ENCODE data around the gene RRAD. TPM values are rescaled to one million over a fixed set of nuclear protein-coding genes. Genes with fewer than 3 reads are reported as not detected.

The RRAD gene
- total and polyA plus RNA-seq, 4 experiments from 2014 or later: 0.29 to 0.58 TPM; not detected in 2

GRCh38 chr16:66872943-66873684 is 52.2 kb downstream of the RRAD start:
- Histone ChIP-seq H3K9me3 (ENCODE audit: control insufficient read depth in 1 of 2, low read length in 2 of 2) (no peaks in the 10 kb centered on the region), H3K4me3 (ENCODE audit: low read length in 2 of 2) (peak overlapping the region in 1 of 2 donors; percentile 52), H3K27me3 (ENCODE audit: insufficient read depth, low read length) (no peaks in the 10 kb centered on the region), H3K4me1 (ENCODE audit: insufficient read depth, low read length) (peaks cover 22% of the 10 kb centered on the region), H3K36me3 (ENCODE audit: insufficient read depth, low read length) (no peaks in the 10 kb centered on the region), H3K27ac (ENCODE audit: low read depth, low read length) (peak overlapping the region; percentile 36)
- intact Hi-C loops (cut with micrococcal nuclease): loop anchor here (2.0 kb wide), 4 partner anchors 42 to 320 kb away; partner anchors contain the start of genes CES2, CIAO2B, CKLF and NAE1
- peaks cover 18 to 37% (median 23%) of the 10 kb centered on the region in 4 donors for H3K4me1 Mint-ChIP-seq
- CTCF ChIA-PET (ENCODE audit: partially characterized antibody): interaction anchor here (0.6 to 3.7 kb wide), 18 partner anchors 9 to 515 kb away, joined by 3 to 32 read pairs (median 5); partner anchors contain the start of gene NAE1
- no peaks in the 10 kb centered on the region for H3K9me3 Mint-ChIP-seq
- H3K27ac Mint-ChIP-seq: peak overlapping the region; percentile 75 to 95 (median 86)
- no peaks in the 10 kb centered on the region for H3K36me3 Mint-ChIP-seq
- POLR2A ChIA-PET (ENCODE audit: partially characterized antibody): interaction anchor here (0.9 to 1.5 kb wide), 8 partner anchors 10 to 321 kb away, joined by 3 to 15 read pairs (median 3); partner anchors contain the start of genes CKLF, DYNC1LI2 and NAE1
- H3K4me3 Mint-ChIP-seq: peak overlapping the region; percentile 61 to 90 (median 82)
- no peaks in the 10 kb centered on the region for H3K27me3 Mint-ChIP-seq
- peak; percentile 80 to 94 (median 82) for DNase-seq

GRCh38 chr16:66872559-66872942 is 52.8 kb downstream of the RRAD start:
- ChIA-PET CTCF (ENCODE audit: partially characterized antibody) (interaction anchor here (0.7 to 3.7 kb wide), 16 partner anchors 9 to 514 kb away, joined by 3 to 32 read pairs (median 6); partner anchors contain the start of gene NAE1), POLR2A (ENCODE audit: partially characterized antibody) (interaction anchor here (0.9 to 1.5 kb wide), 8 partner anchors 10 to 321 kb away, joined by 3 to 15 read pairs (median 3); partner anchors contain the start of genes CKLF, DYNC1LI2 and NAE1)
- Mint-ChIP-seq H3K4me1 (peaks cover 19 to 39% (median 23%) of the 10 kb centered on the region in 4 donors), H3K27ac (peak overlapping the region in 6 of 7 donors; percentile 75 to 95 (median 86)), H3K4me3 (peak overlapping the region; percentile 61 to 90 (median 82)), H3K9me3 (no peaks in the 10 kb centered on the region), H3K27me3 (no peaks in the 10 kb centered on the region), H3K36me3 (no peaks in the 10 kb centered on the region)
- Histone ChIP-seq H3K9me3 (ENCODE audit: control insufficient read depth in 1 of 2, low read length in 2 of 2) (no peaks in the 10 kb centered on the region), H3K36me3 (ENCODE audit: insufficient read depth, low read length) (no peaks in the 10 kb centered on the region), H3K27me3 (ENCODE audit: insufficient read depth, low read length) (no peaks in the 10 kb centered on the region), H3K4me1 (ENCODE audit: insufficient read depth, low read length) (peaks cover 27% of the 10 kb centered on the region), H3K4me3 (ENCODE audit: low read length in 2 of 2) (peak overlapping the region in 1 of 2 donors; percentile 52), H3K27ac (ENCODE audit: low read depth, low read length) (peak overlapping the region; percentile 36)
- intact Hi-C loops (cut with micrococcal nuclease): loop anchor here (2.0 kb wide), 4 partner anchors 42 to 320 kb away; partner anchors contain the start of genes CES2, CIAO2B, CKLF and NAE1
- no peak for DNase-seq

- no peak for DNase-seq
- Mint-ChIP-seq H3K4me1 (peaks cover 19 to 39% (median 23%) of the 10 kb centered on the region in 4 donors), H3K36me3 (no peaks in the 10 kb centered on the region), H3K9me3 (no peaks in the 10 kb centered on the region), H3K4me3 (peak overlapping the region in 2 of 8 donors; percentile 26 to 39), H3K27ac (peak overlapping the region in 4 of 7 donors; percentile 18 to 77 (median 50)), H3K27me3 (no peaks in the 10 kb centered on the region)
- ChIA-PET CTCF (ENCODE audit: partially characterized antibody) (interaction anchor here (1.1 to 3.7 kb wide), 7 partner anchors 9 to 48 kb away, joined by 4 to 32 read pairs (median 11); partner anchors contain the start of genes NAE1 and PDP2), POLR2A (ENCODE audit: partially characterized antibody) (interaction anchor here (1.1 kb wide), 2 partner anchors 9 to 62 kb away, joined by 3 to 4 read pairs; no protein-coding TSS in a partner anchor)
- H3K4me3 ChIP-seq (ENCODE audit: low read length in 2 of 2): no peak overlapping the region
- no peaks in the 10 kb centered on the region for H3K9me3 ChIP-seq (ENCODE audit: control insufficient read depth in 1 of 2, low read length in 2 of 2)
- intact Hi-C loops (cut with micrococcal nuclease): loop anchor here (2.0 kb wide), 4 partner anchors 41 to 319 kb away; partner anchors contain the start of genes CES2, CIAO2B, CKLF and NAE1
- no peak overlapping the region for H3K27ac ChIP-seq (ENCODE audit: low read depth, low read length)
- no peaks in the 10 kb centered on the region for H3K36me3 ChIP-seq (ENCODE audit: insufficient read depth, low read length)
- no peaks in the 10 kb centered on the region for H3K27me3 ChIP-seq (ENCODE audit: insufficient read depth, low read length)
- H3K4me1 ChIP-seq (ENCODE audit: insufficient read depth, low read length): peaks cover 27% of the 10 kb centered on the region
Measured at GRCh38 chr16:66871840-66872239, 53.5 kb downstream of the RRAD start.

Other genes starting within 250 kb of the RRAD start
- 1 to 10 TPM; 2.0 to 2.2 TPM for gene CMTM4, start 228.8 kb downstream of the RRAD start, total RNA-seq
- under 1 TPM in 1 of 2 donors, not detected in 1; 0.21 TPM for gene CMTM4, start 228.8 kb downstream of the RRAD start, polyA plus RNA-seq
- gene DYNC1LI2, start 173.9 kb downstream of the RRAD start, total RNA-seq: 10 to 100 TPM; 73.2 to 78.1 TPM
- 10 to 100 TPM; 16.0 to 32.9 TPM for gene DYNC1LI2, start 173.9 kb downstream of the RRAD start, polyA plus RNA-seq
- gene TERB1, start 124.0 kb downstream of the RRAD start, total RNA-seq: 1 to 10 TPM in 1 of 2 experiments, under 1 TPM in 1; 0.83 to 1.1 TPM
- not detected for gene TERB1, start 124.0 kb downstream of the RRAD start, polyA plus RNA-seq
- 10 to 100 TPM; 93.8 to 95.3 TPM for gene NAE1, start 94.6 kb downstream of the RRAD start, total RNA-seq
- gene NAE1, start 94.6 kb downstream of the RRAD start, polyA plus RNA-seq: 100 to 1,000 TPM in 1 of 2 donors, 10 to 100 TPM in 1; 70.4 to 101 TPM
- not detected for gene CA7, start 81.1 kb downstream of the RRAD start, total RNA-seq
- gene CA7, start 81.1 kb downstream of the RRAD start, polyA plus RNA-seq: not detected
- 10 to 100 TPM; 16.3 to 19.3 TPM for gene PDP2, start 45.0 kb downstream of the RRAD start, total RNA-seq
- 1 to 10 TPM; 2.4 to 4.0 TPM for gene PDP2, start 45.0 kb downstream of the RRAD start, polyA plus RNA-seq
- not detected for gene CDH16, start 6.7 kb downstream of the RRAD start, total RNA-seq
- gene CDH16, start 6.7 kb downstream of the RRAD start, polyA plus RNA-seq: not detected
- gene CIAO2B, start 8.9 kb upstream of the RRAD start, total RNA-seq: 10 to 100 TPM; 72.7 to 75.0 TPM
- gene CIAO2B, start 8.9 kb upstream of the RRAD start, polyA plus RNA-seq: 100 to 1,000 TPM; 128 to 150 TPM
- gene CES2, start 10.0 kb upstream of the RRAD start, total RNA-seq: 10 to 100 TPM; 46.5 to 51.0 TPM
- 10 to 100 TPM; 25.4 to 30.4 TPM for gene CES2, start 10.0 kb upstream of the RRAD start, polyA plus RNA-seq
- under 1 TPM; 0.32 to 0.61 TPM for gene CES3, start 35.7 kb upstream of the RRAD start, total RNA-seq
- not detected for gene CES3, start 35.7 kb upstream of the RRAD start, polyA plus RNA-seq
- gene CES4A, start 63.1 kb upstream of the RRAD start, total RNA-seq: 10 to 100 TPM; 19.8 to 21.9 TPM
- gene CES4A, start 63.1 kb upstream of the RRAD start, polyA plus RNA-seq: 10 to 100 TPM in 1 of 2 donors, 1 to 10 TPM in 1; 4.1 to 12.2 TPM
- gene CBFB, start 103.6 kb upstream of the RRAD start, total RNA-seq: 100 to 1,000 TPM; 112 TPM
- 100 to 1,000 TPM; 102 to 108 TPM for gene CBFB, start 103.6 kb upstream of the RRAD start, polyA plus RNA-seq
- 10 to 100 TPM; 22.2 to 22.7 TPM for gene PHAF1, start 184.4 kb upstream of the RRAD start, total RNA-seq
- 10 to 100 TPM in 1 of 2 donors, 1 to 10 TPM in 1; 7.5 to 16.1 TPM for gene PHAF1, start 184.4 kb upstream of the RRAD start, polyA plus RNA-seq
- gene B3GNT9, start 225.5 kb upstream of the RRAD start, total RNA-seq: 10 to 100 TPM; 10.0 to 10.4 TPM
- 10 to 100 TPM; 10.0 to 11.8 TPM for gene B3GNT9, start 225.5 kb upstream of the RRAD start, polyA plus RNA-seq
- gene TRADD, start 234.4 kb upstream of the RRAD start, total RNA-seq: 100 to 1,000 TPM; 161 to 173 TPM
- 100 to 1,000 TPM; 221 to 285 TPM for gene TRADD, start 234.4 kb upstream of the RRAD start, polyA plus RNA-seq
- gene FBXL8, start 234.4 kb upstream of the RRAD start, total RNA-seq: 10 to 100 TPM; 69.9 to 76.2 TPM
- 10 to 100 TPM; 19.2 to 26.5 TPM for gene FBXL8, start 234.4 kb upstream of the RRAD start, polyA plus RNA-seq
- gene HSF4, start 239.2 kb upstream of the RRAD start, total RNA-seq: 10 to 100 TPM; 93.6 to 98.7 TPM
- gene HSF4, start 239.2 kb upstream of the RRAD start, polyA plus RNA-seq: under 1 TPM in 1 of 2 donors, not detected in 1; 0.37 TPM
- 10 to 100 TPM in 1 of 2 experiments, 1 to 10 TPM in 1; 9.6 to 12.5 TPM for gene NOL3, start 245.0 kb upstream of the RRAD start, total RNA-seq
- gene NOL3, start 245.0 kb upstream of the RRAD start, polyA plus RNA-seq: 1 to 10 TPM; 1.3 to 1.7 TPM

Measured in CD4-positive, alpha-beta memory T cell (primary cell).